ENCODE results near the gene EPHB3.

The EPHB3 gene

GRCh38 chr3:184602372-184603150 is 41.0 kb downstream of the EPHB3 start:
- TF ChIP-seq CTCF (IDR thresholded peaks at IDR 0.05), result no peak
- Histone ChIP-seq H3K9ac (no peak overlapping the region), H3K79me2 (no peaks in the 10 kb centered on the region), H3K4me2 (ENCODE audit: low read length) (no peak overlapping the region), H3K4me3 (ENCODE audit: low read depth, low read length) (no peak overlapping the region), H3K27ac (no peak overlapping the region), H3K4me1 (no peaks in the 10 kb centered on the region), H2AFZ (peak overlapping the region; percentile 25), H3K9me3 (ENCODE audit: control insufficient read depth, low read length) (no peaks in the 10 kb centered on the region), H3K36me3 (ENCODE audit: control insufficient read depth, insufficient read depth, low read length) (no peaks in the 10 kb centered on the region), H3K27me3 (ENCODE audit: control insufficient read depth, insufficient read depth, low read length) (no peaks in the 10 kb centered on the region)

- Histone ChIP-seq H3K9ac (no peak overlapping the region), H2AFZ (peak overlapping the region; percentile 79), H3K27me3 (ENCODE audit: control insufficient read depth, insufficient read depth, low read length) (no peaks in the 10 kb centered on the region), H3K4me3 (ENCODE audit: low read depth, low read length) (peak overlapping the region; percentile 41), H3K4me2 (ENCODE audit: low read length) (peak overlapping the region; percentile 80), H3K36me3 (ENCODE audit: control insufficient read depth, insufficient read depth, low read length) (no peaks in the 10 kb centered on the region), H3K9me3 (ENCODE audit: control insufficient read depth, low read length) (no peaks in the 10 kb centered on the region), H3K79me2 (no peaks in the 10 kb centered on the region), H3K4me1 (no peaks in the 10 kb centered on the region), H3K27ac (no peak overlapping the region)
- no peak for TF ChIP-seq CTCF (IDR thresholded peaks at IDR 0.05)
Observed at GRCh38 chr3:184603151-184604030, 41.8 kb downstream of the EPHB3 start.

- Histone ChIP-seq H3K9me3 (ENCODE audit: control insufficient read depth, low read length) (no peaks in the 10 kb centered on the region), H3K4me2 (ENCODE audit: low read length) (peak overlapping the region; percentile 80), H3K4me1 (no peaks in the 10 kb centered on the region), H3K4me3 (ENCODE audit: low read depth, low read length) (peak overlapping the region; percentile 41), H2AFZ (peak overlapping the region; percentile 79), H3K79me2 (no peaks in the 10 kb centered on the region), H3K9ac (no peak overlapping the region), H3K27ac (no peak overlapping the region), H3K27me3 (ENCODE audit: control insufficient read depth, insufficient read depth, low read length) (no peaks in the 10 kb centered on the region), H3K36me3 (ENCODE audit: control insufficient read depth, insufficient read depth, low read length) (no peaks in the 10 kb centered on the region)
- no peak for TF ChIP-seq CTCF (IDR thresholded peaks at IDR 0.05)
Observed at GRCh38 chr3:184604039-184604601, 42.5 kb downstream of the EPHB3 start.

GRCh38 chr3:184604615-184605290 is 43.2 kb downstream of the EPHB3 start:
- H3K9ac ChIP-seq, result no peak overlapping the region
- H3K4me2 ChIP-seq (ENCODE audit: low read length), result peak overlapping the region; percentile 80
- H3K4me3 ChIP-seq (ENCODE audit: low read depth, low read length), result peak overlapping the region; percentile 41
- no peaks in the 10 kb centered on the region for H3K27me3 ChIP-seq (ENCODE audit: control insufficient read depth, insufficient read depth, low read length)
- H3K4me1 ChIP-seq, result no peaks in the 10 kb centered on the region
- no peaks in the 10 kb centered on the region for H3K9me3 ChIP-seq (ENCODE audit: control insufficient read depth, low read length)
- peak overlapping the region; percentile 79 for H2AFZ ChIP-seq
- H3K36me3 ChIP-seq (ENCODE audit: control insufficient read depth, insufficient read depth, low read length), result no peaks in the 10 kb centered on the region
- no peaks in the 10 kb centered on the region for H3K79me2 ChIP-seq
- TF ChIP-seq CTCF (IDR thresholded peaks at IDR 0.05), result no peak
- H3K27ac ChIP-seq, result no peak overlapping the region

Measured in parathyroid adenoma (tissue), 2 donors.